Esophagus muscularis mucosa (tissue), 3 donors: ENCODE results near the gene TXN.

Experiments used
- EP300 ChIP-seq: sonication (generic); formaldehyde crosslinking; IDR thresholded peaks from one replicate; pipeline ENCODE4 v1.6.1; 2017; ENCODE audit warnings: antibody characterized with exemption
- TF ChIP-seq, protein P1 (sequence below), 3 experiments: fragments of 200-600 bp in 2 of 3; fragments of 450-650 bp in 1 of 3; sonication (generic) in 2 of 3; IDR thresholded peaks; one replicate each; pipeline ENCODE4 v1.5.1; 2017 to 2019; ENCODE audit warnings: antibody characterized with exemption in 3 of 3, mild to moderate bottlenecking in 2 of 3, moderate library complexity in 1 of 3

DNA sequence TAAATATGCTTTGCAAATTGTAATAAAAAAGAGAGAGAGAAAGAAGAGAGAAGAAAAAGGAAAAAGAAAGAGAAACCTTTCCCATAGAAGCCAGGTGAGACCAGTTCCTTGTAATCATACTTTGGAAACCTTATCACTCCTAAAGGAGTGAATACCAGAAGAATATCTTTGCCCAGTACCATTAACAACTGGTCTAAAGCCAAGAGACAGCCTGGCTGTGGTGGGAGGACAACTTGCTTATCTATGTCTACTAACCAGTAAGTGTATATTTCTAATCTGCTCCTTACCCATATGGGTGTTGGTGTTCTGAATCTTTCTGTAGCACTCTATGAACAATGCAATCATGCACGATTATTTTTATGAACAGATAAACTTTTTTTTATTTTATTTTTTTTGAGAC lies 10.5 kb upstream of the TXN start:
- TF ChIP-seq, protein P1, sequence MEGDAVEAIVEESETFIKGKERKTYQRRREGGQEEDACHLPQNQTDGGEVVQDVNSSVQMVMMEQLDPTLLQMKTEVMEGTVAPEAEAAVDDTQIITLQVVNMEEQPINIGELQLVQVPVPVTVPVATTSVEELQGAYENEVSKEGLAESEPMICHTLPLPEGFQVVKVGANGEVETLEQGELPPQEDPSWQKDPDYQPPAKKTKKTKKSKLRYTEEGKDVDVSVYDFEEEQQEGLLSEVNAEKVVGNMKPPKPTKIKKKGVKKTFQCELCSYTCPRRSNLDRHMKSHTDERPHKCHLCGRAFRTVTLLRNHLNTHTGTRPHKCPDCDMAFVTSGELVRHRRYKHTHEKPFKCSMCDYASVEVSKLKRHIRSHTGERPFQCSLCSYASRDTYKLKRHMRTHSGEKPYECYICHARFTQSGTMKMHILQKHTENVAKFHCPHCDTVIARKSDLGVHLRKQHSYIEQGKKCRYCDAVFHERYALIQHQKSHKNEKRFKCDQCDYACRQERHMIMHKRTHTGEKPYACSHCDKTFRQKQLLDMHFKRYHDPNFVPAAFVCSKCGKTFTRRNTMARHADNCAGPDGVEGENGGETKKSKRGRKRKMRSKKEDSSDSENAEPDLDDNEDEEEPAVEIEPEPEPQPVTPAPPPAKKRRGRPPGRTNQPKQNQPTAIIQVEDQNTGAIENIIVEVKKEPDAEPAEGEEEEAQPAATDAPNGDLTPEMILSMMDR (IDR thresholded peaks at IDR 0.05): no peak
- no peak for TF ChIP-seq EP300
